Posterior vena cava (tissue), 2 donors: Measurements from ENCODE around the gene KRTAP10-9. TPM values are rescaled to one million over a fixed set of nuclear protein-coding genes. Genes with fewer than 3 reads are reported as not detected.
A peak's percentile ranks its signal among the peaks of the same experiment; 100 is the strongest.
"Not testable (repeated sequence)": the region's sequence is repeated elsewhere in the genome, so short reads cannot be mapped to it uniquely, and the experiment has no call there.

Source experiments
- DNase-seq: peaks from one replicate; pipeline ENCODE4 v3.0.0-alpha.2; 2020; ENCODE audit warnings: low spot score
- intact Hi-C, 2 donors: fragments of 100-400 bp; cut with DNase I; formaldehyde crosslinking; loops; one replicate each; pipeline versions ENCODE4 v1.14.1 to v1.14.2; 2022 to 2023
- long read RNA-seq, 2 donors: library from polyadenylated mRNA; unstranded; transcript quantifications; one replicate each; pipeline ENCODE4 v2.0.0, GENCODE V29; 2020 to 2021
- total RNA-seq, 2 donors: library from RNA; stranded (reverse); fragmentation: NEBNext Ultra II Directional; extraction: Animal tissue kit (Norgen Biotek cat#: 25700); gene quantifications; one replicate each; pipeline ENCODE4 v1.2.1, GENCODE V29; 2021
- donor health status: DM: yes; HTN: yes; CAD: no.
- donor health status: DM: yes; HTN: yes; CAD: no.

The KRTAP10-9 gene
- not detected for total RNA-seq
- long read RNA-seq, donor 1: 0 reads
- long read RNA-seq, donor 2: 0 reads

- peak; percentile 64 for DNase-seq
- intact Hi-C loops: no loop called here
Measured at GRCh38 chr21:44626673-44627143, at the start of gene KRTAP10-9. TSS of gene KRTAP10-9 (plus strand) at chr21:44627093. CDS start at chr21:44627172, 79 bp downstream.

GRCh38 chr21:44578371-44579055, 48.4 kb upstream of the KRTAP10-9 start:
- peak; percentile 68 for DNase-seq
- intact Hi-C loops: no loop called here

DNA sequence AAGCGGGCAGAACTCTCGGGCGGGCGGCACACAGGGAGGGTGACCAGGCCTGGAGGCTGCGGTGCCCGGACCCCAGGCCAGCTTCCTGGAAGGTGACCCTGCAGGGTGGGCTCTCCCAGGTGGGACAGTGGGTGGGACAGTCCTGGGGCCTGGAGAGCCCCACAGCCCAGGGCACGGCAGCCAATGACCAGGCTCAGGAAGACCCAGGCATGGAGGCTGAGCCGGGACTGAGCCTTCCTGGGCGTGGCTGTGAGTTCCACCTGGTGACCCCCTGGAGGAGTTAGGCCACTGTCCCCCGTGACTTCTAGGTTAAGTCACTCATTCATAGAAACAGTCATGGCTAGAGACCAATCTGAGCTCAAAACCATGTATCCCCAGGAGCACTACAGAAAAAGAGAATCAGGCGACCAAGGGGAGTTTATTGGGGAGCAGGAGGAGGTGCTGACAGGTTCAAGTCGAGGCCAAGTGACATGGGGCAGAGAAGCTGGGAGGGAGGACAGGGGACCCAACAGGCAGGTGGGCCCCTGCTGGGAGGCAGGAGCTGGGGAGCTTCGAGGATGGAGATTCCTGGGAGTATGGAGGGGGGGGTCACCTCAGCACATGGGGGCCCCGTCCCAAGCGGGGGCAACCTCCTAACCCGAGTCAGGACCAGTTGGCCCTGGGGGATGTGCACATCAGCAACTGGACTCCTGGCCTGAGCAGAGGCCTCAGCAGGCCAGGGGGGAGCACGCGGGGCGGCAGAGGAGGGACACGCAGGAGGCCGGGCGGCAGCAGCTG, 47.6 kb upstream of the KRTAP10-9 start:
- intact Hi-C loops: no loop called here
- DNase-seq: peak; percentile 55

GRCh38 chr21:44579833-44580144, 47.1 kb upstream of the KRTAP10-9 start:
- intact Hi-C loops: no loop called here
- DNase-seq: no peak

- peak; percentile 49 for DNase-seq
- intact Hi-C loops: not testable (repeated sequence)
Measured at GRCh38 chr21:44580231-44580821, 46.6 kb upstream of the KRTAP10-9 start, which contains the start of gene KRTAP10-5. TSS of gene KRTAP10-5 (minus strand) at chr21:44580604. CDS start at chr21:44580578, 26 bp downstream.

DNA sequence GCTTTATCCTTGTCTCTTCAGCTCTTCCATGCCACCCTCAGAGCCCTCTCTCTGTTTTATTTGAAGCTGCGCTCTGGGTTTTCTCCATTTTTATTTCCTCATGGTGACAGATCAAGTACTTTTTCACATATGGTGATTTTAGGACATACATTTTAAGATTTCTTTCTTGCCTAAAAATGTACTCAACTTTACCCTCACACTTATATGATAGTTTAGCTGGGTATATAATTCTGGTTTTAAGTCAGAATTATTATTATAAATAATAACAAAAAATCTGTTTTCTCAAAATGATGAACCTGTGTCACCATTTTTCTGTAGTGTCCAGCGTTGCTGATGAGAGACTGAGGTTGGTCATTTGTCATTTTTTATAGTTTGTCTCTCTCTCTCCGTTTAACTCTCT, 45.7 kb upstream of the KRTAP10-9 start:
- intact Hi-C loops: no loop called here

DNA sequence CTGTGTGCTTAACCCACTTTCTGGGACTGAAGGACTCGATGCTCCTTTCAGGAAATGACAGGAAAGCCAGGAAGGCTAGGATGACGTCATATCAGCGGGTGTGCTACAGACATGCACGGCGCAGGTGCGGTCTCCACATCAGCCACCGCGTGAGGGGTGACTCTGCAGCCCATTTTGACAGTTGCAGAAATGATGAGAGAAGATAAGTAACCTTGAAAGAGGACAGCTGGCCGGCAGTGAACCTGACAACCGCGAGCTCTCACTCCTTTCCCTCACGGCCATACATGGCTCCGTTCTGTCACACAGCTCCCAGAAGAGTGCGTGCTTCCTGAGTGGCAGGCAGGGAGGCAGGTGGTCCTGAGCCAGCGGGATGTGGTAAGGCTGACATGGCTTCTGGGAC, 44.8 kb upstream of the KRTAP10-9 start:
- peak; percentile 51 for DNase-seq
- intact Hi-C loops: no loop called here

More for the DNA sequence above, 45.7 kb upstream of the KRTAP10-9 start:
- DNase-seq: no peak

DNA sequence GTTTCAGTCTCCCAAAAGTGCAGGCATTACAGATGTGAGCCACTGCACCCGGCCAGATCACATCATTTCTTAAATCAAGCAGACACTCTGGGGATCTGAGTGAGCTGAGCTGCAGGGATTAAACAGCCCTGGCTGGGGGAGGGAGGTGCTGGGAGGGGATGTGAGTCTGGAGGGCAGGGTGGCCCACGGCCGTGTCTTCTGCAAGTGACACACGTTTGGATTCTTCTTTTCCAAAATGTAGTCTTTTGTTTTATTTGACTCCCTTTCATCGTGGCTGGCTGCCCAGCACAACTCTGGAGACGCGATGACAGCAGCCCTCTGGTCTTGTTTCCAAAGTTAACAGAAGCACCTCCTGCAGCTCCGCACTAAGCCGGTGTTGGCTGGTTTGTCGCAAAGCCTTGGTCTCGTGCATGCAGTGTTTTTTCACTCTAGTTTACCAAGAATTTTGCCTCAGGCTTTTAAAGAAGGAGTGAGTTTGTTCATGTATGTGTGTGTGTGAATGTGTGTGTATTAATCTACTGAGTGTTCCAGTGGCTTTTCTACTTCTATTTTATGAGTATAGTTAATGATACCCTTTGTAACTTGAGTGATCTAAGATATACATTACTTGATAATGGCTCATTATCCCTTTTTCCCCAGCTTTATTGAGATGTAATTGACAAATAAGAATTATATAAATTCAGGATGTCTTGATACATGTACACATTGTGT, 43.6 kb upstream of the KRTAP10-9 start:
- peak; percentile 26 for DNase-seq
- intact Hi-C loops: no loop called here

DNA sequence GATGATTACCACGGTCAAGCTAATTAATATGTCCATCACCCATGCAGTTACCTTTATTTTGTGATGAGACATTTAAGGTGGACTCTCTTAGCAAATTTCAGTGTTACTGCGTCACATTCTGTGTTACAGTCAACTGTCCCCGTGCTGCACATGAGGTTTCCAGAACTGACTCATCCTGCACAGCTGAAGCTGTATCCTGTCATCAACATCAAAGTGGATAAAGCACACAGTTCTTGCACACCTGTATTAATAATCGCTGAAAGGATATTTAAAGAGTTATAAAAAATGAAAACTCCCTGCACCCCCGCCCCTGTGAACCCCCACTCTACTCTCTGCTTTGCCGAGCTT, 43.1 kb upstream of the KRTAP10-9 start:
- intact Hi-C loops: no loop called here

GRCh38 chr21:44585892-44586291, 41.0 kb upstream of the KRTAP10-9 start:
- DNase-seq: no peak
- intact Hi-C loops: no loop called here

More for the DNA sequence above, 43.1 kb upstream of the KRTAP10-9 start:
- no peak for DNase-seq

DNA sequence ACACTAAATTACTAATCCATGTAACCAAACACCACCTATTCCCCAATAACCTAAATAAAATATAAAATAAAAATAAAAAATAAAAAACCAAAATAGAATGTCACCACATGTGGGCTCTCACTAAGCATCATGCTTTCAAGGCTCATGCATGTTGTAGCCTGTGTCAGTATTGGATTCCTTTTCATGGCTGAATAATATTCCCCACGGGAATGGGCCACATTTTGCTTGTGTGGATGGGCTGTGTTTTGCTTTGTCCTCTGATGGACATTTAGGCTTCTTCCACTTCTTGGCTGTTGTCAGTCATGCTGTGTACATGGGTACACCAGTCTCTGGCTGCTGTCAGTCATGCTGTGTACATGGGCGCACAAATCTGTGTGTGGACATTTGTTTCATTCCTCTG, 37.8 kb upstream of the KRTAP10-9 start:
- intact Hi-C loops: no loop called here
- DNase-seq: no peak

GRCh38 chr21:44589586-44590305, 37.1 kb upstream of the KRTAP10-9 start:
- intact Hi-C loops: no loop called here
- peak; percentile 83 for DNase-seq

DNA sequence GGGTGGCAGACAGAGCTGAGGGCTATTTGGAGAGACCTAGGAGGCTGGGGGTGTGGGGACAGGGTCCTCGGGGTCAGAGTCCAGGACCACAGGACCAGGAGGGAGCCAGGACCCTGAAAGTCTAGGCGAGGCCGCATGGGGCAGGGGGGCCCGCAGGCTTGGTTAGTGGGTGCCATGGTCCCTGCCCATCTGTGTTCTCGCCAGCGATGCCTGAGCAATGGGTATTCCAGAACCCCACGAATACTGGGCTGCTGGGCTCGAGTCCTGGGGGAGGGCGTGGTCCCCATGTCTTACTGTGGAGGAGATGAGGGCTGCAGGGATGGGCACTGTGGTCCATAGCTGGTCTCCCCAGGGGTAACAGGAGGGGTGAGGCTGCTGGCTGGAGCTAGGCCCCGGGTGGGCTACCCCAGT, 36.6 kb upstream of the KRTAP10-9 start:
- intact Hi-C loops: no loop called here
- peak; percentile 66 for DNase-seq

DNA sequence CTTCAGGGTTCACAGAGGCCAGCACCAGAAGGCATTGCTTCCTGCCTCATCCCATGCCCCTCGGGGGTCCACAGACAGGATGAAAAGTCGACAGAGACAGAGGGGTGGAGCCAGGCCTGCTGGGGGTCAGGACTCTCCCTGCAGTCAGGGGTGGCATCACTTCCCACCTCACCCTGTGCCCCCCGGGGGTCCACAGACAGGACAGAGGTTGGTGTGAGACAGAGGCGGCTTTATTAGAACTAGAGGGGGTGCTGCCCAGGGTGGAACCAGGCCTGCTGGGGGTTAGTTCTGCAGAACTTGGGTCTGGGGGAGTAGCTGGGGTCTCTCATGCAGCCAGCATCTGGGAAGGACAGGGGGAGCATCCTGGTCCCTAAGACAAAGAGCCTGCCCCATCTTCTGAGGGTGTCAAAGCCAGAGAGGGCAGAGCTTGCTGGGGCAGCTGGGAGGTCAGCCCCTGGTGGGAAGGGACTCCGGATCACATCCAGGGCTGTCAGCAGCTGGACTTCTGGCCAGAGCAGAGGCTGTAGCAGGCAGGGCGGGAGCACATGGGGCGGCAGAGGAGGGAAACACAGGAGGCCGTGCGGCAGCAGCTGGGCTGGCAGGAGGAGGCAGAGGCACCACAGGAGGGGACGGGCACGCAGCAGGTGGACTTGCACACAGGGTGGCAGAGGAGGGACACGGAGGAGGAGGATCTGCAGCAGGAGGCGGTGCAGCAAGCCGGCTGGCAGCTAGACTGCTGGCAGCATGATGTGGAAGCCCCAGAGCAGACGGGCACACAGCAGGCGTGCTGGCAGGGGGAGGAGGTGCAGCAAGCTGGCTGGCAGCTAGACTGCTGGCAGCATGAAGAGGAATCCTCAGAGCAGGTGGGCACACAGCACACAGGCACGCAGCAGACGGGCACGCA, 35.7 kb upstream of the KRTAP10-9 start:
- intact Hi-C loops: not testable (repeated sequence)
- DNase-seq: peak; percentile 63

GRCh38 chr21:44591801-44592130, 35.1 kb upstream of the KRTAP10-9 start:
- intact Hi-C loops, DNase-seq: not testable (repeated sequence)

GRCh38 chr21:44592446-44593311, 34.2 kb upstream of the KRTAP10-9 start, which contains the start of gene KRTAP10-6:
TSS of gene KRTAP10-6 (minus strand) at chr21:44592505. CDS start at chr21:44592484, 21 bp downstream.
- intact Hi-C loops: no loop called here
- peak; percentile 68 for DNase-seq
